GM18858 (cell line): ENCODE measurements around the gene PITPNM3.
"Not testable (repeated sequence)": the region's sequence is repeated elsewhere in the genome, so short reads cannot be mapped to it uniquely, and the experiment has no call there.

ENCODE experiments used
- ATAC-seq: cut with Tn5 transposase; IDR thresholded peaks from one replicate; pipeline ENCODE4 v1.9.1; 2021; ENCODE audit not compliant: unreplicated experiment

PITPNM3 gene

GRCh38 chr17:6556121-6557039 is at the start of gene PITPNM3:
PITPNM3 (minus strand) TSS chr17:6556555; CDS start chr17:6556406, 149 bp downstream.
- ATAC-seq, result no peak

DNA sequence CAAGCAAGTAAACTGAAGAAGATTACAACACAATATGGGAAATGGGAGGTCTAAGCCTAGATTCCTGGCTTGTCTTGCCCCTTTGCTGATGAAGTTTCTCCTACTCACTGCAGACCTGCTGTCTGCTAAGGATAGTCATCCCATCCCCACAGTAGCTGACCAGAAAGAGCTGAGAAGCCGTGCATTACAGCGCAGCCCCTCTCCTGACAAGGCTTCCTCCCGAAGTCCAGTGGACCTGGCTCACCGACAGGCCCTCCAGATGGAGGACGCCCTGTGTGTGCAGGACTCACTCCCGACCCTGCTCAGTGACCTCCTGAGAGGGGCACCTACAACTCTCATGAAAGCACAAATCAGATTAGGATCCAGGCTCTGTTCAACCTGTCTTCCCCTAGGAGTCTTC is 48.8 kb upstream of the PITPNM3 start:
- ATAC-seq, result no peak

GRCh38 chr17:6603744-6604325 is 47.5 kb upstream of the PITPNM3 start:
- ATAC-seq, result no peak

DNA sequence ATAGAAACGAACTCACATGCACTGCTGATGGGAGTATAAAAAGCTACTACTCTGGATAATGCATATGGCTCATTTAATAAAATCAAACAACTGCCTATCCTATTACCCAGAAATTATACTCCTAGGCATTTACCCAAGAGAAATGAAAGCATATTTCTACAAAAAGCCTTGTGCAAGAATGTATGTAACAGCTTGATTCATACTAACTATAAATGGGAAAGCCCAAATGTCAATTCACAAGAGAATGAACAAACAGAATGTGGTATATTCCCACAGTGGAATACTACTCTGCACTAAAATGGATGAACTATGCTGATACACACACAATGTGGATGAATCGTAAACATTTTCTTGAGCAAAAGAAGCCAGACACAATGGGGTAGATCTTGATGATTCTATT is 45.8 kb upstream of the PITPNM3 start:
- no peak for ATAC-seq

GRCh38 chr17:6599364-6599763 is 43.0 kb upstream of the PITPNM3 start:
- no peak for ATAC-seq

DNA sequence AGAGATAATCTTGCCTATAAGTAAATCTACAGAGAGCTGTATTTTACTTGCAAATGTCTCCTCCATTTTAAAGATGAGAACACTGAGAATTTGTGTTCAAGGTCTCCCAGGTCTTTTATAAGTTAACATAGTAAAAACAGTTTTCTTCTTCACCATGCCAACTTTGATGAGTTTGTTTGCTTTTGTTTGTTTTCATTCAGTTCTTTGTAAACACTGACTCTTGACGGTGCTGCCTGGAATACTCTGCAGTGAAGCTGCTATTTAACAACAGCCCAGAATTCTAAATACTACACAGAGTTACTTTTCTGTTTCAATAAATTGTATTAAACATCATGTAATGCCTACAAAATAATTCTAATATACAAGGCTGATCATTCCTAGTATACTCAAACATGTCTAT is 41.4 kb upstream of the PITPNM3 start:
- no peak for ATAC-seq

GRCh38 chr17:6596941-6597340 is 40.6 kb upstream of the PITPNM3 start:
- no peak for ATAC-seq

DNA sequence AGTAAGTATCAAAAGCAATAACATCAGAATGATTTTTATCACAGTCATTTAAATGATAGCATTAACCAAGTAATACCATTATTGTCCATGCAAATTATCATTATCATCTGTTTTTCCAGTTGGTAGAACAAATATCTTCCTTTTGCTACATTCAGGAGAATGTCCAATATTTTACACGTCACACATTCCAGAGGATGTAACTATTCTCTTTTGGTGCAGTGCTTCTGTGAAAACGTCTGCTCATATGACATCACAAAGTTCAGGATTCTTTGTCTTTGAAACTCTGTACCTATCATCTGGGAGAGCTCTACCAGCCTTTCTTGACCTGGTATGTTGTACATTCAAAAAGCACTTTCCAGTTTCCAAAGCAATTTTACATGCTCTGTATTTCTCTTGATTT is 40.2 kb upstream of the PITPNM3 start:
- ATAC-seq, result no peak

- ATAC-seq, result no peak
Measured at GRCh38 chr17:6596081-6596480, 39.7 kb upstream of the PITPNM3 start.

DNA sequence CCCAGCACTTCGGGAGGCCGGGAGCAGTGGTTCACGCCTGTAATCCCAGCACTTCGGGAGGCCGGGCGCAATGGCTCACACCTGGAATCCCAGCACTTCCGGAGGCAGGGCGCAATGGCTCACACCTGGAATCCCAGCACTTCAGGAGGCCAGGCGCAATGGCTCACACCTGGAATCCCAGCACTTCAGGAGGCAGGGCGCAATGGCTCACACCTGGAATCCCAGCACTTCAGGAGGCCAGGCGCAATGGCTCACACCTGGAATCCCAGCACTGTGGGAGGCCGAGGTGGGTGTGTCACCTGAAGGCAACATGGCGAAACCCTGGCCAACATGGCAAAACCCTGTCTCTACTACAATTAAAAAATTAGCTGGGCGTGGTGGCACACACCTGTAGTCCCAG is 37.0 kb upstream of the PITPNM3 start:
- not testable (repeated sequence) for ATAC-seq

DNA sequence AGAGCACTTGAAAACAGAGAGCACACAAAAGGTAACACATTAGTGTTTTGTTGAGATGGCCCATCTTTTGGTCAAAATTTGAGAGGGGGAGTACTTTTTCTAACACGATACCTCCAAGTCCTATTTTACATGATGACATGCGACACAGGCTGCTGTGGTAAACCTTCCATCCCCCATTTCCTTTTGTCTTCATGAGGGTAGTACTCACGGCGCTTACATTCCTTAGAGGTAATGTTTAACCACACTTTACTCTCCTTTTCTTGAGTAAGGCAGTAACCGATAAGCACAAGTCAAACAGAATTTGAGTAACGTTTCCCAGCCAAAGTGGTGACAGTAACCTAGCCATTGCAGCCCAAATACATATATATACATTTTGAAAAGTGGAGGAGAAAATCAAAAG is 35.8 kb upstream of the PITPNM3 start:
- no peak for ATAC-seq

- no peak for ATAC-seq
Measured at GRCh38 chr17:6591599-6592158, 35.3 kb upstream of the PITPNM3 start.

- no peak for ATAC-seq
Measured at GRCh38 chr17:6589266-6589946, 33.1 kb upstream of the PITPNM3 start.

GRCh38 chr17:6588165-6588564 is 31.8 kb upstream of the PITPNM3 start:
- ATAC-seq, result no peak

DNA sequence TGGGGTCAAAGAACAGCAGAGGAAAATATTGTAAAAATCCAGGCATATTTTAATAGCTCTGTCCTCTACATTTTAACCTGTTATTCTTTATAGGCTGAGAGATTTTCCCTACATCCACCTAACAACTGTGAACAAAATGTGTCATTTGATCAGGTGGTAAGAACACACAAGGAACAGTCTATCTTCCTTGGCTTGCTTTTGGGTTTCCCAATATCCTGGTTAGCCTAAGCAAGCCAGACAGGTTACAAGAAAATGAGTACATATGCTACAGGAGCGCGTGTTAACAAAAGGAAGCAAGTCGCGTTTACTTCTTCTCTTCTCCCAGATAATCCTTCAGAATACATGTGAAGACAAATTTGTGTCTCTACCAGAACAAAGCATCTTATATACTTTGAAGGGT is 31.0 kb upstream of the PITPNM3 start:
- ATAC-seq, result no peak

DNA sequence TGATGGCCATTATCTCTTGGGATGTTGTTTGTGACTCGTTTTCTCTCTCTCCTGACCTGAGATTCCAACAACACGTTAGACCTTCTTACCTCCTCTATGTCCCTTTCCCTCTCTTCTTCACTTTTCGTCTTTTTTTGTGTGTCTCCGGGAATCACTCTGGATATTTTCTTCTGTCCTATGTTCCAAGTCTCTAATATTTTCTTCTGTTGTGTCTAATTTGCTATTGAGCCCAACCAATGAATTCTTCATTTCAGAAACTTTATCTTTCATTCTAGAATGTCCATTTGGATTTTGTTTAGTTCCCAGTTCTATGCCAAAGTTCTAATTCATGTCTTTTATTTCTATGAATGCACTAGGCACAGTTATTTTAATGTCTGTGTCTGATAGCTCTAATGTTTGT is 27.1 kb upstream of the PITPNM3 start:
- no peak for ATAC-seq

GRCh38 chr17:6580625-6581024 is 24.3 kb upstream of the PITPNM3 start:
- no peak for ATAC-seq

GRCh38 chr17:6578491-6578890 is 22.1 kb upstream of the PITPNM3 start:
- no peak for ATAC-seq

GRCh38 chr17:6577686-6578263 is 21.4 kb upstream of the PITPNM3 start:
- ATAC-seq, result no peak

- no peak for ATAC-seq
Measured at GRCh38 chr17:6576038-6576785, 19.9 kb upstream of the PITPNM3 start.

- ATAC-seq, result no peak
Measured at GRCh38 chr17:6575596-6575988, 19.2 kb upstream of the PITPNM3 start.
